IMR-90 (cell line): ENCODE data around the gene KL. TPM values are rescaled to one million over a fixed set of nuclear protein-coding genes. Genes with fewer than 3 reads are reported as not detected.

ENCODE experiments used
- ATAC-seq: fragments of 200-7000 bp; cut with Tn5 transposase; 2 replicates; pipeline ENCODE4 v1.9.1; 2020; ENCODE audit warnings: low read depth, mild to moderate bottlenecking, moderate library complexity
- BruUV-seq: library from RNA; stranded (reverse); fragments of 400-500 nt; replicated peaks from 2 replicates; lab custom pipeline; 2021; lab: Mats Ljungman, UMichigan
- CTCF ChIA-PET: fragments of 300-600 bp; formaldehyde crosslinking; extraction: SDS; loops from one replicate; lab custom pipeline; 2021; ENCODE audit warnings: antibody characterized with exemption; lab: Yijun Ruan, JAX
- POLR2A ChIA-PET: fragments of 300-600 bp; sonication (Branson Sonifier 250); formaldehyde crosslinking; loops from one replicate; lab custom pipeline; 2022; ENCODE audit warnings: antibody characterized with exemption; ENCODE audit not compliant: unreplicated experiment; lab: Charles Lee
- DNase-seq: peaks from one replicate; pipeline ENCODE4 v3.0.0; 2013
- H2AFZ ChIP-seq: replicated peaks from 2 replicates; pipeline ENCODE3; 2013; ENCODE audit warnings: low read length, mild to moderate bottlenecking; ENCODE audit not compliant: poor library complexity
- H2AK5ac ChIP-seq: 2 replicates; pipeline ENCODE4 v1.6.1; 2013; ENCODE audit warnings: low read depth, low read length, inconsistent platforms
- H2AK9ac ChIP-seq: replicated peaks from 2 replicates; pipeline ENCODE3; 2013; ENCODE audit warnings: mild to moderate bottlenecking, low read depth, low read length, moderate library complexity; ENCODE audit not compliant: poor library complexity
- H2BK120ac ChIP-seq: 2 replicates; pipeline ENCODE4 v1.6.1; 2013; ENCODE audit warnings: low read depth, low read length, inconsistent platforms
- H2BK15ac ChIP-seq: 3 replicates; pipeline ENCODE4 v1.6.1; 2013; ENCODE audit warnings: low read depth, low read length, inconsistent platforms
- H2BK20ac ChIP-seq: 2 replicates; pipeline ENCODE4 v1.6.1; 2013; ENCODE audit warnings: low read depth, mild to moderate bottlenecking, inconsistent platforms, low read length, moderate library complexity
- H2BK5ac ChIP-seq: 2 replicates; pipeline ENCODE4 v1.6.1; 2013; ENCODE audit warnings: mild to moderate bottlenecking, low read depth, low read length, inconsistent platforms; ENCODE audit not compliant: poor library complexity, severe bottlenecking
- H3K14ac ChIP-seq: replicated peaks from 2 replicates; pipeline ENCODE4 v1.6.1; 2013; ENCODE audit warnings: low read depth, low read length, inconsistent platforms
- H3K18ac ChIP-seq: 2 replicates; pipeline ENCODE4 v1.6.1; 2013; ENCODE audit warnings: low read depth, low read length, control low read depth
- H3K23ac ChIP-seq: 2 replicates; pipeline ENCODE4 v1.6.1; 2013; ENCODE audit warnings: low read depth, low read length, inconsistent platforms
- H3K27ac ChIP-seq: 2 replicates; pipeline ENCODE4 v1.5.1; 2013; ENCODE audit warnings: mild to moderate bottlenecking, control low read depth, low read length; ENCODE audit not compliant: insufficient read depth
- H3K27me3 ChIP-seq: 2 replicates; pipeline ENCODE4 v1.6.1; 2013; ENCODE audit warnings: low read length; ENCODE audit not compliant: control insufficient read depth, insufficient read depth
- H3K36me3 ChIP-seq: 2 replicates; pipeline ENCODE4 v1.6.1; 2013; ENCODE audit warnings: low read length, mixed read lengths; ENCODE audit not compliant: control insufficient read depth, insufficient read depth
- H3K4ac ChIP-seq: 2 replicates; pipeline ENCODE4 v1.6.1; 2013; ENCODE audit warnings: low read depth, low read length, inconsistent platforms
- H3K4me1 ChIP-seq: 2 replicates; pipeline ENCODE4 v1.6.1; 2013; ENCODE audit warnings: low read length, mixed read lengths; ENCODE audit not compliant: control insufficient read depth, insufficient read depth
- H3K4me2 ChIP-seq: 2 replicates; pipeline ENCODE4 v1.6.1; 2013; ENCODE audit warnings: low read depth, mild to moderate bottlenecking, control low read depth, low read length, moderate library complexity
- H3K4me3 ChIP-seq: 2 replicates; pipeline ENCODE4 v1.5.1; 2013; ENCODE audit warnings: low read depth, mild to moderate bottlenecking, control low read depth, low read length, moderate library complexity; ENCODE audit not compliant: insufficient read depth
- H3K56ac ChIP-seq: 2 replicates; pipeline ENCODE4 v1.6.1; 2013; ENCODE audit warnings: low read length, inconsistent platforms; ENCODE audit not compliant: insufficient read depth; ENCODE audit errors: extremely low read depth
- H3K79me1 ChIP-seq, 2 experiments: 2 replicates each; pipeline ENCODE4 v1.6.1; 2013; ENCODE audit warnings: low read length in 2 of 2, inconsistent platforms in 1 of 2, low read depth in 1 of 2
- H3K9ac ChIP-seq: 2 replicates; pipeline ENCODE4 v1.6.1; 2013; ENCODE audit warnings: low read depth, low read length, control low read depth
- H3K9me1 ChIP-seq: 2 replicates; pipeline ENCODE4 v1.6.1; 2013; ENCODE audit warnings: low read length, inconsistent platforms; ENCODE audit not compliant: insufficient read depth
- H3K9me3 ChIP-seq: 2 replicates; pipeline ENCODE4 v1.6.1; 2013; ENCODE audit warnings: low read length; ENCODE audit not compliant: control insufficient read depth, insufficient read depth
- H4K20me1 ChIP-seq: 2 replicates; pipeline ENCODE4 v1.6.1; 2013; ENCODE audit warnings: low read length, inconsistent platforms; ENCODE audit not compliant: insufficient read depth
- H4K5ac ChIP-seq: 2 replicates; pipeline ENCODE4 v1.6.1; 2013; ENCODE audit warnings: mild to moderate bottlenecking, low read depth, low read length, control low read depth
- H4K8ac ChIP-seq, 2 experiments: 2 replicates each; pipeline ENCODE4 v1.6.1; 2013; ENCODE audit warnings: low read depth in 2 of 2, low read length in 2 of 2, control low read depth in 1 of 2, inconsistent platforms in 1 of 2
- H4K91ac ChIP-seq: 2 replicates; pipeline ENCODE4 v1.6.1; 2013; ENCODE audit warnings: low read depth, low read length, inconsistent platforms; ENCODE audit not compliant: insufficient read depth
- CTCF ChIP-seq: conservative IDR thresholded peaks from 2 replicates; pipeline ENCODE4 v1.5.1; 2012; ENCODE audit warnings: mild to moderate bottlenecking, low read depth, low read length, improper control_type of control experiment
- ELK1 ChIP-seq: fragments of 150-350 bp; IDR thresholded peaks from 2 replicates; pipeline ENCODE4 v1.6.1; 2016; ENCODE audit warnings: low read depth, mild to moderate bottlenecking, low read length, moderate library complexity, borderline replicate concordance
- MAZ ChIP-seq: IDR thresholded peaks from 2 replicates; pipeline ENCODE4 v1.6.1; 2012; ENCODE audit warnings: low read depth, mild to moderate bottlenecking, low read length, improper control_type of control experiment, moderate library complexity, borderline replicate concordance
- NFE2L2 ChIP-seq: fragments of 150-350 bp; IDR thresholded peaks from 2 replicates; pipeline ENCODE4 v1.6.1; 2016; ENCODE audit warnings: low read depth, mild to moderate bottlenecking, low read length
- POLR2A ChIP-seq: IDR thresholded peaks from 2 replicates; pipeline ENCODE4 v1.6.1; 2012; ENCODE audit warnings: mild to moderate bottlenecking, low read depth, low read length
- USF2 ChIP-seq: fragments of 150-350 bp; IDR thresholded peaks from 2 replicates; pipeline ENCODE4 v1.6.1; 2017; ENCODE audit warnings: mild to moderate bottlenecking, antibody characterized with exemption, low read length, low read depth
- WGBS, 2 experiments: methylation state at CpG; one replicate each; pipeline versions ENCODE4 v1.1.5 to v1.1.7; 2013; ENCODE audit warnings: missing lambda C conversion rate in 2 of 2; ENCODE audit not compliant: insufficient read length in 1 of 2; ENCODE audit errors: extremely low coverage in 2 of 2; 5-methylcytosine and 5-hydroxymethylcytosine counted together
- dilution Hi-C: fragments of 300-500 bp; cut with HindIII; formaldehyde crosslinking; loops from one replicate; pipeline ENCODE4 v1.14.3; 2018; ENCODE audit warnings: low sequenced_read_pairs; ENCODE audit not compliant: unreplicated experiment
- in situ Hi-C: fragments of 300-500 bp; cut with MboI; formaldehyde crosslinking; loops from 3 replicates; pipeline ENCODE4 v1.14.3; 2019; ENCODE audit warnings: low sequenced_read_pairs, inconsistent platforms, mixed read lengths
- intact Hi-C: fragments of 100-400 bp; cut with micrococcal nuclease; formaldehyde crosslinking; loops from 2 replicates; pipeline ENCODE4 v1.10.0; 2022
- polyA plus RNA-seq, 3 experiments: library from polyadenylated mRNA; depleted of rRNA; stranded (reverse); fragments of >200 nt; gene quantifications; 2 replicates each; pipeline ENCODE4 v1.2.3, GENCODE V29; 2012; ENCODE audit warnings: low replicate concordance in 1 of 3
- total RNA-seq: library from RNA; depleted of rRNA; stranded (reverse); fragments of >200 nt; gene quantifications from 2 replicates; pipeline ENCODE4 v1.2.3, GENCODE V29; 2012

Gene KL
- total and polyA plus RNA-seq, 2 of the 4 experiments (the other 2 are of a cell fraction), result not detected

- no peak overlapping the region for H3K14ac ChIP-seq
- intact Hi-C loops (no loop called here), dilution Hi-C loops (no loop called here), in situ Hi-C loops (no loop called here)
- TF ChIP-seq POLR2A, result no peak
- TF ChIP-seq CTCF, result no peak
- TF ChIP-seq ELK1, result no peak
- no peak for TF ChIP-seq MAZ
- TF ChIP-seq NFE2L2, result no peak
- TF ChIP-seq USF2, result no peak
- no peak overlapping the region; the same call in 1 of the 2 replicates for H2BK20ac ChIP-seq
- peaks cover under 1% of the 10 kb centered on the region; the same call in 1 of the 2 replicates for H3K27me3 ChIP-seq
- ATAC-seq (peak; percentile 80), DNase-seq (peak; percentile 58)
- no peak overlapping the region for H4K5ac ChIP-seq
- H4K91ac ChIP-seq, result no peak overlapping the region
- no peak overlapping the region for H2AK9ac ChIP-seq
- H2BK15ac ChIP-seq, result no peak overlapping the region
- WGBS, 2 experiments, result 58% methylated on average over 6 of the region's 10 CpGs; no CpG with 5 or more reads in 1 of the 2 experiments
- no peak overlapping the region for H3K18ac ChIP-seq
- 0 out of 2 replicates have a peak overlapping the region, but pooled peaks have one; percentile 29 for H3K4ac ChIP-seq
- H2BK5ac ChIP-seq, result no peak overlapping the region
- H4K8ac ChIP-seq, result peak overlapping the region in 1 of 2 experiments; percentile 63; a peak in 1 of 4 replicates
- H3K9me3 ChIP-seq, result no peaks in the 10 kb centered on the region
- no peak overlapping the region for H2AFZ ChIP-seq
- H3K9me1 ChIP-seq, result peaks cover 13% of the 10 kb centered on the region; the same call in 1 of the 2 replicates
- H3K79me1 ChIP-seq, result no peaks in the 10 kb centered on the region
- H3K4me2 ChIP-seq, result no peak overlapping the region
- POLR2A ChIA-PET, result no interaction called here
- no peaks in the 10 kb centered on the region for H3K36me3 ChIP-seq
- no peak overlapping the region for H2BK120ac ChIP-seq
- no peak overlapping the region for H2AK5ac ChIP-seq
- no peak overlapping the region for H3K9ac ChIP-seq
- no peak overlapping the region for H3K27ac ChIP-seq
- no peak overlapping the region for H3K23ac ChIP-seq
- no peak overlapping the region for H3K4me3 ChIP-seq
- CTCF ChIA-PET, result no interaction called here
- no peak overlapping the region for H3K56ac ChIP-seq
- H4K20me1 ChIP-seq, result no peaks in the 10 kb centered on the region
- no TSS peak for BruUV-seq
- no peaks in the 10 kb centered on the region for H3K4me1 ChIP-seq
Measured at GRCh38 chr13:32984857-32985626, 31.2 kb upstream of the KL start.
